HG03442 (cell line): Measurements from ENCODE around the gene UBXN6.

Experiments
- ATAC-seq: cut with Tn5 transposase; IDR thresholded peaks from one replicate; pipeline ENCODE4 v1.9.1; 2021; ENCODE audit warnings: mild to moderate bottlenecking, moderate library complexity; ENCODE audit not compliant: unreplicated experiment

Gene UBXN6

GRCh38 chr19:4413588-4413987 is 44.0 kb downstream of the UBXN6 start:
- ATAC-seq: no peak

DNA sequence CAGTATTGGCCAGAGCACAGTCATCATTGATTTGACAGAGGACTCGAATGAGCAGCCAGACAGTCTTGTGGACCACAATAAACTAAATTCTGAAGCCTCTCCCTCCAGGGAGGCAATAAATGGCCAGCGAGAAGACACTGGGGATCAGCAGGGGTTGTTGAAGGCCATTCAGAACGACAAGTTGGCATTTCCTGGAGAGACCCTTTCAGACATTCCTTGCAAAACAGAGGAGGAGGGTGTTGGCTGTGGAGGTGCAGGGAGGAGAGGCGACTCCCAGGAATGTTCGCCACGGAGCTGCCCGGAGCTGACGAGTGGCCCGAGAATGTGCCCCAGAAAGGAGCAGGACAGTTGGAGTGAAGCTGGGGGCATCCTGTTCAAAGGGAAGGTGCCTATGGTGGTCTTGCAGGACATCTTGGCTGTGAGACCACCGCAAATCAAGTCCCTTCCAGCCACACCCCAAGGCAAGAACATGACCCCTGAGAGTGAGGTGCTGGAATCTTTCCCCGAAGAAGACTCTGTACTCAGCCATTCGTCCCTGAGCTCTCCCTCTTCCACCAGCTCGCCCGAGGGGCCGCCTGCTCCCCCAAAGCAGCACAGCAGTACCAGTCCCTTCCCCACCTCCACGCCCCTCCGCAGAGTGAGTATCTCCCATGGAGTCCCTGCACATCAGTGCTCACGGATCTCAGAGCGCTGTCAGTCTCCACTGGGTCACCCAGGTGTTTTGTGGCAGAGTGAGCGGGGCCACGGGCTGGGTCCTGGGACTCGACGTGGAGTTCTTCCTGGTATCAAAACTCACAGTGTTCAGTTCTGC is 48.3 kb downstream of the UBXN6 start:
- ATAC-seq: no peak

DNA sequence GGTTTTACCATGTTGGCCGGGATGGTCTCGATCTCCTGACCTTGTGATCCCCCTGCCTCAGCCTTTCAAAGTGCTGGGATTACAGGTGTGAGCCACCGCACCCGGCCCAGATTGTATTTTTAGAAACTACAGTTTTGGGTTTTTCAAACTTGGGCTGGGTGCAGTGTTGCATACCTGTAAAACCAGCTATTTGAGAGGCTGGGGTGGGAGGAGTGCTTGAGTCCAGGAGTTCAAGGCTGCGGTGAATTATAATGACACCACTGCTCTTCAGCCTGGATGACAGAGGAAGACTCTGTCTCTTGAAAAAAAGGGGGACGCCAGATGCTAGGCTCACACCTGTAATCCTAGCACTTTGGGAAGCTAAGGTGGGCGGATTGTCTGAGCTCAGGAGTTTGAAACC is 51.0 kb downstream of the UBXN6 start:
- no peak for ATAC-seq

GRCh38 chr19:4405977-4406376 is 51.6 kb downstream of the UBXN6 start:
- no peak for ATAC-seq

- ATAC-seq: no peak
Observed at GRCh38 chr19:4403005-4403761, 54.4 kb downstream of the UBXN6 start.

DNA sequence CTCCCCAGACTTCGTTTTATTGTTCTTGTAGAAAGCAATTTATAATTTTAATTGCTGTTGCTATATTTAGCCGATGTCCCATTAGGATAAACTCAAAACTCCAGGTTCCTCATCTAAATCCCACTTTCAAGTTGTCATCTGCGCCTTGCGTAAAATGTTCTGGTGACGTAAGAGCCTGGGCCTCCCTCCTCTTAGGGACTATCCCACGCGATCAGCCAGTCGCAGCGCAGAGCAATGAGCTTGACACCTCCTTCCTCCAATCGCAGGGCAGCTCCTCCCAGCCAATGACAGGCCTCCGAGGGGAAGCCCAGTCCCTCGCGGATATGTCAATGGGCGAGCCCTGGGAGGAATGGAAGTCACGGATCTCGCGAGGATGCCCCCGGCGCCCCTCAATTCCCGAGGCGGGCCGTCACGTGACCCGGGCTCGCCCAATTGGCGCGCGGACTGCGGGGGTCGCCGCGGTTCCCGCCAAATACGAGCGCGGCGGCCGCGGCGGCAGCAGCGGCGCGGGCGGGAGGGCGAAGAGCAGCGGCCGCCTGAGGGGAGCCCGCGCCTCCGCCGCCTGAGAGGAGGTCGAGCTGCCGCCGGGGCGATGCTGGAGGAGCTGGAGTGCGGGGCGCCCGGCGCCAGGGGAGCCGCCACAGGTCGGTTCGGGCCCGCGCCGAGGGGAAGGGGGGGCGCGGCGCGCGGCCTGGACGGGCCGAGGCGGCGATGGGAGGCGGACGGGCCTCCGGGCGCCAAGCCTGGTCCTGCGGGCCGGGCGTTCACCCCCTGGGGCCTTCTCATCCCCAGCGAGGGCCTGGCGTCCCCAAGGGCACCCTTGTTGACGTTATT is 55.2 kb downstream of the UBXN6 start, which contains the start of gene CHAF1A:
CHAF1A (plus strand) TSS at position 470 of the 834 bp plus-strand sequence; CDS start at position 593, 123 bp downstream.
- ATAC-seq: peak; percentile 75

DNA sequence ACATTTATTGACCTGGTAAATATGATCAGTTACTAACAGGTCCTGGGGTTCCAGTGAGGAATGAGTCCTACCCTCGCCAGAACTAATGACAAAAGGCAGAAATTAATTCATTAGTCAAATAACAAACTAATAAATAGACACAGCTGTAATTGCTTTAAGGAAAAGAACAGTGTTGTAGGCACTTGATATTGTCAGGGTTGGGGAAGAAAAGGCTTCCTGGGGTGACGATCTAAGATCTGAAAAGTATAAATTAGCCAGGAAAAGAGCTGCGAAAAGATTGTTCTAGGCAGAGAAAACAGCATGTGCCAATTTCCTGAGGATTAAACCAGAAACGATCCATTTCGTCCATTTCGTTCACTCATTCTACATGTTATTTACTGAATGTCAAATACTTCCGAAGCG is 55.8 kb downstream of the UBXN6 start:
- no peak for ATAC-seq

GRCh38 chr19:4400135-4400936 is 57.3 kb downstream of the UBXN6 start, which contains the start of gene SH3GL1:
TSS of gene SH3GL1 (minus strand) at chr19:4400547. CDS start at chr19:4400368, 179 bp downstream.
- peak; percentile 53 for ATAC-seq

DNA sequence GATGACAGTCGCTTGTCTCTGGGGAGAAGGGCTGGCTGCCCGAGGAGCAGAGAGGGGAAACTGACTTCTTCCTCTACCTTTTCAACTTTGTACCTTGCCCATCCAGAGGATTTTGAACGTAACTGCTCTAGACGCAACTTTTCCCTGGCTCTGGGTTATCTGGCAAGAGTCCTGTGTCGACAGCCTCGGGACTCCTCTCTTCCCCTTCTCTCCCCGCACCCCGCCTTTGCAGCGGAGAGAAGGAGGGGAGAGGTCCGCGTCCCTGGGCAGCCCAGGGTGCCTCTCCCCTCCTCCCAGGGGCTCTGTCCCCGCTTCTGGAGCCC is 57.8 kb downstream of the UBXN6 start:
- ATAC-seq: no peak

GRCh38 chr19:4396949-4397783 is 60.4 kb downstream of the UBXN6 start:
- no peak for ATAC-seq
